Measurements from ENCODE around the gene CDNF.
"Not testable (repeated sequence)": the region's sequence is repeated elsewhere in the genome, so short reads cannot be mapped to it uniquely, and the experiment has no call there.

The CDNF gene

GRCh38 chr10:14837757-14838581, at the start of gene CDNF, which contains the start of the genes HSPA14 and MSANTD7:
Gene CDNF (minus strand): TSS chr10:14838037. CDS start chr10:14837946, 91 bp downstream.
Gene HSPA14 (plus strand): TSS chr10:14838306. CDS start chr10:14838403, 97 bp downstream.
Gene MSANTD7 (plus strand): TSS chr10:14838306. CDS start chr10:14842285, 3,979 bp downstream.
- DNase-seq = peak; percentile 100

DNA sequence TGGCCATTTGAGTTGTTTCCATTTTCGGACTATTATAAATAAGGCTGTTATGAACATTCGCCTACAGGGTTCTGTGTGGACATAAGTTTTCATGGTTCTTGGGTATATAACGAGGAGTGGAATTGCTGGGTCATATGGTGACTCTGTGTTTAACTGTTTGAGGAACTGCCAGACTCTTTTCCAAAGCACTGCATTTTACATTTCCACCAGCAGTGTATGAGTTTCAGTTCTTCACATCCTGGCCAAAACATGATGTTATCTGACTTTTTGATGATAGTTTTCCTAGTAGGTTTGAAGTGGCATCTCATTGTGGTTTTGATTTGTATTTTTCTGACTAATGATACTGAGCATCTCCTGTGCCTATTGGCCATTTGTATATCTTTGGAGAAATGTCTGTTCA, 46.2 kb upstream of the CDNF start:
- DNase-seq = peak; percentile 62

DNA sequence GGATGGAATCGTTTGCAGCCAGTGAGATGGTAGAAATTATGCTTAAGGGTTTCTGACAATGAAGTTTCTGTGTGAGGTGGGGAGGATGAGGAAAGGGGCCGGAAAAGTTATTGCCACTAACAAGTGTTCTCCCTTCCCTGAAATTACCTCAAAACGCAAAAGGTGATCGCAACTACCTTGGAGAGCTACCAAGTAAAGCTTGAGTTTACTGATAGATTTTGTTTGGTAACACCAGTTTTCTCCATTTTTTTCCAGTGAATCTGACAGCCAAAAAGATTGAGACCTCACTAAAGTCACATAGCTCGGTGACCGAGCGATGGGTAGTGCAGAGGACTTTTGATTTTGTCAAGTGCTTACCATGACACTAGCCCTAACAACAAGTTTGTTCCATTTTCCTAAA, 42.4 kb upstream of the CDNF start:
- no peak for DNase-seq

- DNase-seq = peak; percentile 15
Measured at GRCh38 chr10:14879928-14880193, 42.0 kb upstream of the CDNF start.

- peak; percentile 44 for DNase-seq
Measured at GRCh38 chr10:14879124-14879927, 41.5 kb upstream of the CDNF start.

GRCh38 chr10:14878266-14879123, 40.7 kb upstream of the CDNF start, which contains the start of gene SUV39H2:
Gene SUV39H2 (plus strand): TSS chr10:14878866. CDS start chr10:14878889, 23 bp downstream.
- peak; percentile 98 for DNase-seq

DNA sequence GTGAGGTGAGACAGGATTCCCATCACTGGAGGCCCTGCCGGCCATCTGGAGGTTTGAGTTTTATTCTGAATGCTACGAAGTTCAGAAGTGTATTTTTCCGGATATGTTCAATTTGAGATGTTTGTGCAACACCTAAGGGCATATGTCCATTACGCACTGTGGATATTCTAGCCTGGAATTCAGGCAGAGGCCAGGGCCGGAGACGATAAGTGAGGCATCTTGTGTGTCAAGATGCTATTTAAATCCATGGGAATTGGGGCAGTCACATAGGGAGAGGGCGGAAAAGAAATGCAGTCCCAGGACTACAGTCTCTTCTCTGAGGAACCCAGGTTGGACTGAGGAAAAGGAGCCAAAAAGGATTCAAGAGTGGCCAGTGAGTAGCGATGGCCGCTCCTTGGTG, 38.9 kb upstream of the CDNF start:
- no peak for DNase-seq

- no peak for DNase-seq
Measured at GRCh38 chr10:14875941-14876340, 38.1 kb upstream of the CDNF start.

DNA sequence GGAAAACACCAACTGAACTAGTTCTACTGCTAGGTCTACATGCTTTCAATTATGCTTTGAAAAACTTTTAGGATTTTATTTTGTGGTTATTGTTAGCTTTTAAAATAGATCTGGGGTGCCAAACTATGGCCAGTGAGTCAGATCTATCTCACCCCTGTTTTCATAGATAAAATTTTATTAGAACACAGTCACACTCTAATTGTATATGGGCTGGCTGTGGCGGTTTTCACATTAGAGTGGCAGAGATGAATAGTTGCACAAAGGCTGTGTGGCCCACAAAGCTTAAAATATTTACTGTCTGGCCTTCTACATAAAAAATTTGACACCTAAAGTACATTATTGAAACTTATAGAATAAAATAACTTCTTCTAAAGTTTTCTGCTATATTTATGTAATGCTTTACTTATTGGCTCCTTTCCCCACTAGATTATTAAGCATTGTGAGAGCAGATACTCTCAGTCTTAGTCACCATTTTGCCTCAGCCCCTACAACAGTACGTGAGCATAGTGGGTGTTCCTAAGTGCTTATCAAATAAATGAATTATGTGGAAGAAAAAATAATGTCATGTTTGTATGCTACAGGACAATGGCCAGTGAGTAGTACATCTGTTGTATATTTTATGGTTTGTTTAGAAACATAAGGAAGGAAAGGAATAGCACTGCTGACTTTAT, 35.4 kb upstream of the CDNF start:
- DNase-seq = peak; percentile 34

- DNase-seq = not testable (repeated sequence)
Measured at GRCh38 chr10:14864871-14865270, 27.0 kb upstream of the CDNF start.

GRCh38 chr10:14864466-14864865, 26.6 kb upstream of the CDNF start:
- not testable (repeated sequence) for DNase-seq

DNA sequence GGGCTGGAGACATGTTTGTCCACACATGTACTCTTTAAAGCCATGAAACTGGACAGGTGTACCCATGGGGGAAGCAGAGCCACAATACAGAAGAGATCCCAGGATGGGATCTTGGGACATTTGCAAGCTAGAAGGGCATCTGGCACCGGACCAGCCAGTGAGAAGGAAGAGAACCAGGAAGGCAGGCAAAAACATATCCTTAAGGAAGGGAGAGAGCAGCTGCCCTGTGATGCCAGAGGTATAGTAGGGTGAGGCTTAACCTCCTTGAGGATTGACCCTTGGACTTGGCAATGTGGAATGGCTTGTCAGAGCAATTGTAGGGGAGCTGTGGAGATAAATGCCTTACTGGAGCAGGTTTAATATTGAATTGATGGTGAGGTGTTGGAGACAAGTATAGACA, 23.0 kb upstream of the CDNF start:
- no peak for DNase-seq

GRCh38 chr10:14859775-14860174, 21.9 kb upstream of the CDNF start:
- no peak for DNase-seq

- no peak for DNase-seq
Measured at GRCh38 chr10:14859043-14859442, 21.2 kb upstream of the CDNF start.

DNA sequence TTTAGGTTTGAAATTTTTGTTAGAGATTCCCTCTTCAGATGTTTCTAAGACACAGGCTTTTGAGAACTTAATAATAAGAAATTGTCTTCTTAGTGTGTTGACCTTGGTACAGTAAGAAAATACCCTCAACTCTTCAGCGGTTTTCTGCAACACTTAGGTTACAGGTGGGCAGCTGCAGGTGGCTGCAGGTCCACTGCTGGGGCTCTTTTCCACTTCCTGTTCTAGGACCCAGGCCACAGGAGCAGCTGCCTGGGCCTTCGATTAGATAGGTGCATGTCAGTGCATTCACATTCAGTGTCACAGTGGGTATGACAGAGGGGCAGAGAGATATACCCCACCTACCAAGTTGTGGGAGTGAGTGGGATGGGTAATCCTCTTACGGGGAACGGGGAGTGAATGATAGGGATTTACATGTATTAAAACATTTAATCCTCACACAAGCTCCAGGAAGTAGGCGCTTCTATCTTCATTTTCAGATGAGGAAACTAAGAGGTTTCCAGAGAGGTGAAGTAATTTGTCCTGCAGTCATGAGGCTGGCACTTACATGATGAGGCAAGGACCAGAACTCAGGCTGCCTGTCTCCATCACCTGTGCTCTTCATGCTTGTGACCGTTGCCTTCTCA, 20.6 kb upstream of the CDNF start:
- no peak for DNase-seq

- DNase-seq = no peak
Measured at GRCh38 chr10:14855453-14855852, 17.6 kb upstream of the CDNF start.

DNA sequence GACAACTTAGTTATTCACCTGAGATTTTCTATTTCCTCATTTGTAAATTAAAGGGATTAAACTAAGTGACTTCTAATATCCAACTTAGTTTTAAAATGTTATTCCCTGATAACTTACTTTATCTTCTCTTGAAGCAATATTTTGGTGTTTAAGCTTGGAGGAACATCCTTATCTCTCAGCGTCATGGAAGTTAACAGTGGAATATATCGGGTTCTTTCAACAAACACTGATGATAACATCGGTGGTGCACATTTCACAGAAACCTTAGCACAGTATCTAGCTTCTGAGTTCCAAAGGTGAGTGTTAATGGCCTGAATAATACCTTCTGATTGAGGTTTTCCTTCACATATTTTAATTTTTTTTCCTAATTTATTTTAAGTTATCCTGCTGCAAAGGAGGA, 14.4 kb upstream of the CDNF start:
- no peak for DNase-seq

GRCh38 chr10:14844948-14845347, 7.1 kb upstream of the CDNF start:
- no peak for DNase-seq

DNA sequence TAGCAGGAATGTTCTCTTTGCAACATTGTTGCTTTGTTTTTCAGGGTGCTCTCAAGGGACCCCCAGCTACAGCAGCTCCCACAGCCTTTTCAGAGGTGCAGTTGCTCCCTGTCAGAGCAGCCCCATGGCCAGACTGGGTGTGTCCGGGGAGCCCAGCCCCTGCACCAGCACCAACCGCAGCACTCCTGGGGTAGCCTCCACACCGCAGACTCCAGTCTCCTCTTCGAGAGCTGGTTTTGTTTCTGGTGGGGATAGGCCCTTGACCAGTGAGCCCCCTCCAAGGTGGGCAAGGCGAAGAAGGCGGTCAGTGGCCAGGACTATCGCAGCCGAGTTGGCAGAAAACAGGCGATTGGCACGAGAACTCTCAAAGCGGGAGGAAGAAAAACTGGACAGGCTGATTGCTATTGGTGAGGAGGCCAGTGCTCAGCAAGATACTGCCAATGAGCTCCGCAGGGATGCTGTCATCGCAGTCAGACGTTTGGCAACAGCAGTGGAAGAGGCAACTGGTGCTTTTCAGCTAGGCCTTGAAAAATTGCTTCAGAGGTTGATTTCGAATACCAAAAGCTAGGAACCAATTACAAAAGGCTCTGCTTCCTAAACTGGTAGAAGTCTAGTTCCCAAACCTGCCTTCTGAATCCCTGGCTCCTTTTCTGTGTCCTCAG, 5.6 kb upstream of the CDNF start:
- DNase-seq = no peak

DNA sequence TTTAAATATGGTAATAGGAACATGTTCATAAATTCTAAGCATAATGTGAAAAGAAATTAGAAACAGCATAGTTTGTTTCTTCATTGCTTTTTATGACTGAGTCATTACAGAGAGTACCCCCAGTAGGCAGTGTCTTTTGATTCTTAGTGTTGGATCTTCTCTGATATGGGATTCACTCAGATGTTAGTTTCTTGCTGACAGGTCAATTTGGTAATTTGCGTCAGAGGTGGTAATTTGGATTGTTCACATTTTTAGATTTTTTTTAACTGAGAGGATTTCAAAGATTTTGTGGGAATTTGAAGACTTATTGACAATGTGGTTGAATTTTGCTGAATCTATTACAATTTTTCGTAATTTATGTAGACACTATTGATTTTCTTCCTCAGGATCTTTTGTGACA, 2.3 kb upstream of the CDNF start:
- no peak for DNase-seq

- peak; percentile 13 for DNase-seq
Measured at GRCh38 chr10:14839305-14839695, 1.5 kb upstream of the CDNF start.
